Measurements from ENCODE around the gene GUCA1A.

Gene GUCA1A

DNA sequence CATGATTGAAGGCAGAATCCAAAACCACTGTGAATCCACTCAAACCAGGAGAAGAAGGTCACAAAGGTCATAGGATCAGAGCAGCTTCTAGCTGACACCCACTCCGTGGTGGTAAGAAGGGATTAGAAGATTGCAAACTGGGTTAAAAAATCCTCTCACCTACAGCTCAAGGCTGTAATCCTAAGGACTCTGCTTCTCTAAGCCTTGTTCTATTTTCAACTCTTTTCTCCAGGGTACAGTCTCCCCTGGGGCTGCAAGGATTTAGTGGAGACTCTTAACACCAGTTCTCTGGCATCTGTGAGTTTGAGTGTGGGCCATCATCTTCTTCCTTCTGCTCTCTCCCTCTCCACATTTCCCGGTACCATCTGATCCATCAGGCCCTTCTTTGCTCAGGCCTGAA, at the start of gene GUCA1A:
TSS of gene GUCA1A (plus strand) at position 264 of the 400 bp plus-strand sequence. CDS start 250 bp downstream, outside the sequence.
- DNase-seq: no peak
- Mint-ChIP-seq H3K4me1 (ENCODE audit: low read depth) (peaks cover 7% of the 10 kb centered on the region), H3K36me3 (ENCODE audit: low read depth) (no peaks in the 10 kb centered on the region), H3K4me3 (no peak within 1 kb of the TSS), H3K27ac (no peak within 1 kb of the TSS), H3K9me3 (no peaks in the 10 kb centered on the region), H3K27me3 (no peaks in the 10 kb centered on the region)

DNA sequence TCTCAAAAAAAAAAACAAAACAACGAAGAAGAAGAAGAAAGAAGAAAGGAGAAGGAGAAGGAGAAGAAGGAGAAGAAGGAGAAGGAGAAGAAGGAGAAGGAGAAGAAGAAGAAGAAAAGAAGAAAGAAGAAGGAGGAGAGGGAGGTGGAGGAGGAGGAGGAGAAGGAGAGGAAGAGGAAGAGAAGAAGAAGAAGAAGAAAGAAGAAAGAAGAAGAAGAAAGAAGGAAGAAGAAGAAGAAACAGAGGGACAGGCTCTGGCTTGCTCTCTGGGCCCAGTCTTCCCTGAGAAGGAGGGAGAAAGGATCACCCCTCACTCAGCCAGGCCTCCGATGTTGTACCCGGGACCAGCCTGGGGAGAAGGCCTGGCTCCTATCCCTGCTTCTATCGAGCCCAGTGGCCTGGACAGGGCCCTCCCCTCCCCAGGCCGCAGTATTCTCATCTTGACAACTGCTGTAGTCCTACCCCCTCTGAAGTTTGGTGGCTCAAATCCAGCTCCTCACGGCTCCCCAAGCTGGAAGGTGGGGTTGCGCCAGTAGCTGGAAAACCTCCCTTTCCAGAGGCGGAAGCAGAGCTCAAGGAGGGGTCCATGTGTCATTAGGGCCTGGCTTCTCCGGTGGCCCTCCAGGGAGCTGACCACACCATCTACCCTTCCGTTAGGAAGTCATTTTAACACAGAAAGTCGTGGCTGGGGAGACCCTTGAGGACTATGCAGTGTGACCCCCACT, 49.6 kb upstream of the GUCA1A start:
- no peak for DNase-seq
- no peaks in the 10 kb centered on the region for H3K4me1 Mint-ChIP-seq (ENCODE audit: low read depth)
- no peaks in the 10 kb centered on the region for H3K36me3 Mint-ChIP-seq (ENCODE audit: low read depth)
- H3K4me3 Mint-ChIP-seq: no peak overlapping the region
- H3K27ac Mint-ChIP-seq: no peak overlapping the region
- H3K9me3 Mint-ChIP-seq: no peaks in the 10 kb centered on the region
- H3K27me3 Mint-ChIP-seq: no peaks in the 10 kb centered on the region

DNA sequence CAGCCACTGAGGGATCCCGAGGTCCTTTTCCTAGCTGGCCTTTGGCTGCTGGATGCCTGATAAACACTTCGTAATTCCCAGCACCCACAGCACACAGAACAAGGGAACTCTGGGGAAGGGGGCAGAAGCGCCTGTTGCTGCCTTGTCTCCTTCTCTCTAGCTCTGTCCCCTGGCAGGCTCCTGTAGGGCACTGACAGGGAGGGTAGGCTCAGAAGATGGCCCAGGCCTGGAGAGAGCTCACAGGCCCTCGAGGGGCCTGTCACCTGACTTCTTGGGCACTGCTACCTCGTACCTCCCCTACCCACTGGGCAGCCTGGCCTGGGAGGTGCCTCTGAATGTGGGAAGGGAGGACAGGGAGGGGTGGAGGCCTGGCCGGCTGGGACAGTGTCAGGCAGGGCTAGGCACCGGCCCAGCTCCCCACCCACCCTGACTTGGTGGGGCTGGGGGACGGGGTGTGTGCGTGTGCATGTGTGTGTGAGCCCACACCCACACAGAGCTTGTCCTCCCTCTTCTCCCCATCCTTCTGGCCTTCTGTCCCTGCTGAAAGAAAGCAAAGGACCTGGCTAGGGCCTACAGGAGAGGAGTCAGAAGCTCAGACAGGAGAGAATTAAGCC, 48.8 kb upstream of the GUCA1A start:
- Mint-ChIP-seq H3K27me3 (no peaks in the 10 kb centered on the region), H3K9me3 (no peaks in the 10 kb centered on the region), H3K27ac (no peak overlapping the region), H3K36me3 (ENCODE audit: low read depth) (no peaks in the 10 kb centered on the region), H3K4me1 (ENCODE audit: low read depth) (no peaks in the 10 kb centered on the region), H3K4me3 (no peak overlapping the region)
- no peak for DNase-seq

- H3K9me3 Mint-ChIP-seq: no peaks in the 10 kb centered on the region
- H3K27me3 Mint-ChIP-seq: no peaks in the 10 kb centered on the region
- no peak overlapping the region for H3K27ac Mint-ChIP-seq
- DNase-seq: no peak
- no peak overlapping the region for H3K4me3 Mint-ChIP-seq
- no peaks in the 10 kb centered on the region for H3K36me3 Mint-ChIP-seq (ENCODE audit: low read depth)
- H3K4me1 Mint-ChIP-seq (ENCODE audit: low read depth): no peaks in the 10 kb centered on the region
Measured at GRCh38 chr6:42125231-42125630, 47.9 kb upstream of the GUCA1A start.

- no peaks in the 10 kb centered on the region for H3K9me3 Mint-ChIP-seq
- no peaks in the 10 kb centered on the region for H3K36me3 Mint-ChIP-seq (ENCODE audit: low read depth)
- no peaks in the 10 kb centered on the region for H3K4me1 Mint-ChIP-seq (ENCODE audit: low read depth)
- DNase-seq: no peak
- H3K4me3 Mint-ChIP-seq: no peak overlapping the region
- no peaks in the 10 kb centered on the region for H3K27me3 Mint-ChIP-seq
- no peak overlapping the region for H3K27ac Mint-ChIP-seq
Measured at GRCh38 chr6:42125663-42126062, 47.5 kb upstream of the GUCA1A start.

- Mint-ChIP-seq H3K27me3 (no peaks in the 10 kb centered on the region), H3K27ac (no peak overlapping the region), H3K9me3 (no peaks in the 10 kb centered on the region), H3K4me1 (ENCODE audit: low read depth) (no peaks in the 10 kb centered on the region), H3K36me3 (ENCODE audit: low read depth) (no peaks in the 10 kb centered on the region), H3K4me3 (no peak overlapping the region)
- no peak for DNase-seq
Measured at GRCh38 chr6:42128460-42129359, 44.5 kb upstream of the GUCA1A start.

- no peaks in the 10 kb centered on the region for H3K27me3 Mint-ChIP-seq
- H3K27ac Mint-ChIP-seq: no peak overlapping the region
- DNase-seq: no peak
- no peak overlapping the region for H3K4me3 Mint-ChIP-seq
- no peaks in the 10 kb centered on the region for H3K36me3 Mint-ChIP-seq (ENCODE audit: low read depth)
- no peaks in the 10 kb centered on the region for H3K4me1 Mint-ChIP-seq (ENCODE audit: low read depth)
- H3K9me3 Mint-ChIP-seq: no peaks in the 10 kb centered on the region
Measured at GRCh38 chr6:42129360-42129676, 43.8 kb upstream of the GUCA1A start.

DNA sequence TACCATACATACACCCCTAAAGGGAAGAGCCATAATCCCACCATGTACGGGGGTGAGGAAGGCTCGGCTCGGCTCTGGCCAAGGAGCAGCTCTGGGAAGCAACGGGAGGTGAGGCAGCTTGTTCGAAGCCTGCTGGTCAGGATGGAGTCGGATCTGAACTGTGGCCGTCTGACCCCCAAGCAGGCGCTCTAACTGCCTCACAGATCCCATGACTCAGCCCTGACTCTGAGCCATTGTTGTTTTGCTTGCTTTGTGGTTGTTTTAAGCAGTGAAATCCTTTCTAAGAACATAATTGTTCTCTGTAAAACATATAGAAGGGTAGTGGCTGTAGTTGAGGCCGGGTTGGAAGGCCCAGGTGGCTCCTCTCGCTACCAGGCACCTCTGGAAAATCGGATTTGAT, 41.6 kb upstream of the GUCA1A start:
- peaks cover 3% of the 10 kb centered on the region for H3K4me1 Mint-ChIP-seq (ENCODE audit: low read depth)
- H3K27ac Mint-ChIP-seq: no peak overlapping the region
- H3K9me3 Mint-ChIP-seq: no peaks in the 10 kb centered on the region
- no peaks in the 10 kb centered on the region for H3K36me3 Mint-ChIP-seq (ENCODE audit: low read depth)
- no peaks in the 10 kb centered on the region for H3K27me3 Mint-ChIP-seq
- H3K4me3 Mint-ChIP-seq: no peak overlapping the region
- DNase-seq: no peak

DNA sequence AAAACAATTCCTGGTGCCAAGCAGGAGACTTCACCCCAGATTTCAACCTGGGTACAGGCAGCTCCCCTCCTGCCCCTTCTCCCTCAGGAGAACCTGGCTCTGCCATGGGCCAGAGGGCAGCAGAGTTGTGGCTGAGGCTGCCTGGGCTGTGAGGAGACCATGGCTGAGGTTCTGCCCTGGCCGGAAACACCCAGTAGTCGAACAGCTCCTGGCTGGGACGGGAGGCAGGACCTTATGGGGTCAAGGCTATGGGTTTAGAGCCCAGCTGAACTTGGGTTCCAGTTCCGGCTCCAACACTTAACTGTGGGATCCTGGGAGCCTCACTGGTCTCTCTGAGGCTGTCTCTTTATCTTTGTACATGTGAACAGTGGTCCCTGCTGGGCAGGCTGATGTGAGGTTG, 39.2 kb upstream of the GUCA1A start:
- no peak overlapping the region for H3K27ac Mint-ChIP-seq
- peaks cover 13% of the 10 kb centered on the region for H3K4me1 Mint-ChIP-seq (ENCODE audit: low read depth)
- H3K27me3 Mint-ChIP-seq: peaks cover 3% of the 10 kb centered on the region
- DNase-seq: no peak
- no peaks in the 10 kb centered on the region for H3K36me3 Mint-ChIP-seq (ENCODE audit: low read depth)
- H3K9me3 Mint-ChIP-seq: no peaks in the 10 kb centered on the region
- H3K4me3 Mint-ChIP-seq: no peak overlapping the region

- Mint-ChIP-seq H3K4me3 (no peak overlapping the region), H3K36me3 (ENCODE audit: low read depth) (no peaks in the 10 kb centered on the region), H3K27me3 (peaks cover 6% of the 10 kb centered on the region), H3K9me3 (no peaks in the 10 kb centered on the region), H3K27ac (no peak overlapping the region), H3K4me1 (ENCODE audit: low read depth) (peaks cover 13% of the 10 kb centered on the region)
- DNase-seq: no peak
Measured at GRCh38 chr6:42135161-42135560, 38.0 kb upstream of the GUCA1A start.

- no peak overlapping the region for H3K4me3 Mint-ChIP-seq
- no peaks in the 10 kb centered on the region for H3K9me3 Mint-ChIP-seq
- peaks cover 13% of the 10 kb centered on the region for H3K4me1 Mint-ChIP-seq (ENCODE audit: low read depth)
- H3K27me3 Mint-ChIP-seq: peaks cover 12% of the 10 kb centered on the region
- no peak overlapping the region for H3K27ac Mint-ChIP-seq
- DNase-seq: no peak
- H3K36me3 Mint-ChIP-seq (ENCODE audit: low read depth): no peaks in the 10 kb centered on the region
Measured at GRCh38 chr6:42135722-42136121, 37.4 kb upstream of the GUCA1A start.

DNA sequence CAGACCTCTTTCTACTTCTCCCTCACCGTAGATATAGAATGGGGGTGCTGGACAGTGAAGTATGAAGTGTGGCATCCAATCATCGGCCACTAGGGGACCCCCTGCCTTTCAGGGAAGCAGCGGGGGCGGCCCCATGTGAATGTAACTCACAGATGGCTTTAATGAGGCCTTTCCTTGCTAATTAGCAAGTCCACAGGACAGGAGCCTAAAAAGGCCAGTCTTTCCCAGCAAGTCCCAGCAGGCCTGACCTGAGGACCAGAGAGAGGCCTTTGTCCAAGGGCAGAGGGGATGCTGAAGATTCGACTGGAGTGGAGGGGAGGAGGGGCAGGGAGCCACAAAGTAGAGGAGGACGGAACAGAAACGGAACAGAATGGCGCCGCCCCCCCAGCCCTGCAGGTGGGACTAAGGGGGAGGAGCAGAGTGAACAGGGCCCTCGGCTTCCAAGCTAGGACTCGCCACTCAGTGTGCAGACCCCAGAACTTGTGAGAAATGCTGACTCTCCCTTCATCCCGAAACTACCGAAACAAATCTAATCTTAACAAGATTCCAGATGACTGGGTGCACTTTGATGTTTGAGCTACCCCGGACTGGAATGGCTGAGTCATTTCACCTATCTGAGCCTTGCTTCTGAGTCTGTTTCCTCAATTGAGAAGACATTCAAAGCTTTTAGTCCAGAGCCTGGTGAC, 36.5 kb upstream of the GUCA1A start:
- no peak overlapping the region for H3K4me3 Mint-ChIP-seq
- no peaks in the 10 kb centered on the region for H3K36me3 Mint-ChIP-seq (ENCODE audit: low read depth)
- H3K27ac Mint-ChIP-seq: peak overlapping the region; percentile 78
- peaks cover 13% of the 10 kb centered on the region for H3K4me1 Mint-ChIP-seq (ENCODE audit: low read depth)
- no peaks in the 10 kb centered on the region for H3K9me3 Mint-ChIP-seq
- peak; percentile 60 for DNase-seq
- peaks cover 21% of the 10 kb centered on the region for H3K27me3 Mint-ChIP-seq

GRCh38 chr6:42137194-42137753, 35.9 kb upstream of the GUCA1A start:
- no peak for DNase-seq
- Mint-ChIP-seq H3K9me3 (no peaks in the 10 kb centered on the region), H3K4me1 (ENCODE audit: low read depth) (peaks cover 13% of the 10 kb centered on the region), H3K27me3 (peaks cover 24% of the 10 kb centered on the region), H3K27ac (peak overlapping the region; percentile 78), H3K4me3 (no peak overlapping the region), H3K36me3 (ENCODE audit: low read depth) (no peaks in the 10 kb centered on the region)

DNA sequence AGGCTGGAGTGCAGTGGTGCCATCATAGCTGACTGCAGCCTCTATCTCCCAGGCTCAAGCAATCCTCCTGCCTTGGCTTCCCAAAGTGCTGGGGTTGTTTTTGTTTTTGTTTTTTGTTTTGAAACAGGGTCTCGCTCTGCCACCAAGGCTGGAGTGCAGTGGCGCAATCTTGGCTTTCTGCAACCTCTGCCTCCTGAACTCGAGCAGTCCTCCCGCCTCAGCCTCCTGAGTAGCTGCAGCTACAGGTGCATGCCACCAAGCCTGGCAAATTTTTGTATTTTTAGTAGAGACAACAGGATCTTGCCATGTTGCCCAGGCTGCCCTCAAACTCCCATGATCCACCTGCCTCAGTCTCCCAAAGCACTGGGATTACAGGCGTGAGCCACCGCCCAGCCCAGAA, 35.0 kb upstream of the GUCA1A start:
- no peak overlapping the region for H3K4me3 Mint-ChIP-seq
- peaks cover 30% of the 10 kb centered on the region for H3K27me3 Mint-ChIP-seq
- no peaks in the 10 kb centered on the region for H3K9me3 Mint-ChIP-seq
- no peak overlapping the region for H3K27ac Mint-ChIP-seq
- no peak for DNase-seq
- peaks cover 16% of the 10 kb centered on the region for H3K4me1 Mint-ChIP-seq (ENCODE audit: low read depth)
- no peaks in the 10 kb centered on the region for H3K36me3 Mint-ChIP-seq (ENCODE audit: low read depth)

Data from activated T-cell treated with anti-CD3 and anti-CD28 coated beads, Interleukin-2, amount 50 U/mL, for 24 hours (primary cell).